DOHH2 (cell line): Measurements from ENCODE around the gene KBTBD4.

Experiments
- H3F3A ChIP-seq: fragments of 200-600 bp; sonication (generic), shearing (Covaris generic); 2 replicates; pipeline ENCODE4 v1.6.0; 2016; ENCODE audit warnings: antibody characterized with exemption, mild to moderate bottlenecking; ENCODE audit not compliant: control insufficient read depth, insufficient read depth
- H3K27ac ChIP-seq: fragments of 200-600 bp; sonication (generic); 2 replicates; pipeline ENCODE4 v1.5.1; 2014; ENCODE audit warnings: low read depth, mild to moderate bottlenecking, low read length, moderate library complexity
- H3K27me3 ChIP-seq: fragments of 200-600 bp; sonication (generic); 2 replicates; pipeline ENCODE4 v1.6.1; 2014; ENCODE audit warnings: mild to moderate bottlenecking, low read length, mixed read lengths; ENCODE audit not compliant: control insufficient read depth
- H3K36me3 ChIP-seq: fragments of 200-600 bp; sonication (generic); 2 replicates; pipeline ENCODE4 v1.6.1; 2014; ENCODE audit warnings: mild to moderate bottlenecking, low read length, moderate library complexity, mixed read lengths; ENCODE audit not compliant: control insufficient read depth
- H3K4me1 ChIP-seq: fragments of 200-600 bp; sonication (generic); 2 replicates; pipeline ENCODE4 v1.6.1; 2014; ENCODE audit warnings: mild to moderate bottlenecking, low read length, mixed read lengths; ENCODE audit not compliant: control insufficient read depth
- H3K4me2 ChIP-seq: fragments of 200-600 bp; sonication (generic); 2 replicates; pipeline ENCODE4 v1.6.0; 2014; ENCODE audit warnings: mild to moderate bottlenecking, low read length, moderate library complexity
- H3K4me3 ChIP-seq: fragments of 200-600 bp; sonication (generic); 2 replicates; pipeline ENCODE4 v1.5.1; 2014; ENCODE audit warnings: mild to moderate bottlenecking, low read length, mixed read lengths
- H3K79me2 ChIP-seq: fragments of 200-600 bp; sonication (generic); 2 replicates; pipeline ENCODE4 v1.6.1; 2014; ENCODE audit warnings: mild to moderate bottlenecking, low read length, mixed read lengths; ENCODE audit not compliant: control insufficient read depth
- H3K9me2 ChIP-seq: fragments of 200-600 bp; sonication (generic); replicated peaks from 2 replicates; pipeline ENCODE4 v1.6.1; 2014; ENCODE audit warnings: mild to moderate bottlenecking, low read length, mixed read lengths; ENCODE audit not compliant: control insufficient read depth
- H3K9me3 ChIP-seq: fragments of 200-600 bp; sonication (generic); 2 replicates; pipeline ENCODE4 v1.6.1; 2014; ENCODE audit warnings: antibody characterized with exemption, low read length, mixed read lengths; ENCODE audit not compliant: control insufficient read depth, insufficient read depth
- H4K20me1 ChIP-seq: fragments of 200-600 bp; sonication (generic); 2 replicates; pipeline ENCODE4 v1.6.0; 2014; ENCODE audit warnings: low read depth, mild to moderate bottlenecking, antibody characterized with exemption, low read length, moderate library complexity; ENCODE audit not compliant: control insufficient read depth, insufficient read depth
- CTCF ChIP-seq: fragments of 200-600 bp; sonication (generic); IDR thresholded peaks from one replicate; pipeline ENCODE4 v1.5.1; 2014; ENCODE audit warnings: antibody characterized with exemption, mild to moderate bottlenecking, low read depth, low read length; ENCODE audit not compliant: poor library complexity, severe bottlenecking
- EZH2phosphoT487 ChIP-seq: fragments of 200-600 bp; sonication (generic); IDR thresholded peaks from 2 replicates; pipeline ENCODE4 v1.6.1; 2017; ENCODE audit warnings: borderline replicate concordance, mild to moderate bottlenecking, antibody characterized with exemption, low read length, moderate library complexity, mixed read lengths

Gene KBTBD4

GRCh38 chr11:47615249-47615648, 36.5 kb upstream of the KBTBD4 start:
- no peak overlapping the region for H3K27ac ChIP-seq
- H3K4me2 ChIP-seq = no peak overlapping the region
- peaks cover 28% of the 10 kb centered on the region for H3K36me3 ChIP-seq
- no peaks in the 10 kb centered on the region for H3K79me2 ChIP-seq
- no peaks in the 10 kb centered on the region for H4K20me1 ChIP-seq
- TF ChIP-seq EZH2phosphoT487 (no peak), CTCF (no peak)
- H3K9me2 ChIP-seq = no peaks in the 10 kb centered on the region
- H3F3A ChIP-seq = peaks cover 14% of the 10 kb centered on the region
- H3K4me3 ChIP-seq = no peak overlapping the region
- H3K9me3 ChIP-seq = no peaks in the 10 kb centered on the region
- peaks cover 16% of the 10 kb centered on the region for H3K4me1 ChIP-seq
- no peaks in the 10 kb centered on the region for H3K27me3 ChIP-seq

- Histone ChIP-seq H3K79me2 (no peaks in the 10 kb centered on the region), H3K9me3 (no peaks in the 10 kb centered on the region), H4K20me1 (no peaks in the 10 kb centered on the region), H3K36me3 (no peaks in the 10 kb centered on the region), H3K4me2 (peak overlapping the region; percentile 40), H3K9me2 (no peaks in the 10 kb centered on the region), H3F3A (peaks cover 2% of the 10 kb centered on the region; the same call in 1 of the 2 replicates), H3K4me3 (peak overlapping the region; percentile 22), H3K27me3 (0 out of 2 replicates have a peak, but pooled peaks cover 2% of the 10 kb centered on the region), H3K27ac (0 out of 2 replicates have a peak overlapping the region, but pooled peaks have one; percentile 4), H3K4me1 (peaks cover 16% of the 10 kb centered on the region)
- TF ChIP-seq CTCF (no peak), EZH2phosphoT487 (no peak)
These were observed 32.6 kb upstream of the KBTBD4 start for GRCh38 chr11:47611348-47611794.

DNA sequence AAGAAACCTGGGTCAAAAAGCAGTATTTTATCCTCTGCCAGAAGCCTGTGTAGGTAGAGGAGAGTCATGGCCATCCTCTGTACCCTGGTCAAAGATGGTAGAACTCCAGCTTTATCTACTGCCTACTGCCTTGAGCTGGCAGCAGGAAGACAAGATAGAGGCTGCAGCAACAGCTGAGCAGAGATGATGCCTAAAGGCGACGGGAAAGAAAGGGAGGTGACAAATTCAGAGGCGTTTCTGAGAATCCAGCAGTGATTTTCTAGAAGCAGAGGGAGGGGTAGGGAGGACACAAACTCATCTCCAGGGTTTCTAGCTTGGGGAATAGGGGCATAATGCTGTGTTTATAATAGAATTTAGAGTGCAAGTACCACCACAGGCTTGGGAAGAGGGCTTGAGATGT, 30.9 kb upstream of the KBTBD4 start:
- Histone ChIP-seq H3K9me2 (no peaks in the 10 kb centered on the region), H3K27ac (no peak overlapping the region), H3K4me1 (peaks cover 16% of the 10 kb centered on the region), H3K36me3 (no peaks in the 10 kb centered on the region), H3K4me2 (no peak overlapping the region), H3K27me3 (0 out of 2 replicates have a peak, but pooled peaks cover 2% of the 10 kb centered on the region), H4K20me1 (no peaks in the 10 kb centered on the region), H3F3A (peaks cover 2% of the 10 kb centered on the region; the same call in 1 of the 2 replicates), H3K79me2 (no peaks in the 10 kb centered on the region), H3K4me3 (no peak overlapping the region), H3K9me3 (no peaks in the 10 kb centered on the region)
- TF ChIP-seq CTCF (no peak), EZH2phosphoT487 (no peak)
